ENCODE measurements around the gene TMEM213. TPM values are rescaled to one million over a fixed set of nuclear protein-coding genes. Genes with fewer than 3 reads are reported as not detected.

Gene TMEM213
- total and polyA plus RNA-seq, 10 of the 15 experiments (the other 5 are each of a cell fraction or from before 2014, with no cell fraction given) = not detected

DNA sequence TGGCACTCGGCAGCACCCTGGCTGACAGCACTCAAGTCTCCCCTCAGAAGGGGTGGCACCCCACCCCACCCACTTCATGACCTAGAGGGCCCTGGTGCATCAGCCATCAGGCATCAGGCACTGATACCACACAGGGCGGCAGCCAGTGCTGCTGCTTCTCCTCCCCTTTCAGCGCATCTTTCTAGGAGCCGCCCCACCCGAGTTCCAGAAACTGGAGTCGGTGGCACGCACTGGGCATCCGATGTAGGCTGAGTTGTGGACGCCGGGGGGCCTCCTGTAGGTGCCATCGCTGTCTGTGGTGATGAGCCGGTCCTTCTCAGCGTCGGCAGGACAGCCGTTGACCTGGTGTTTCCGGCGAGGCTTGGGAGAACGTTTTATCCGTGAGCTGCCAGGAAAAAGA is 70.0 kb downstream of the TMEM213 start (continued):
- TF ChIP-seq, protein P1, sequence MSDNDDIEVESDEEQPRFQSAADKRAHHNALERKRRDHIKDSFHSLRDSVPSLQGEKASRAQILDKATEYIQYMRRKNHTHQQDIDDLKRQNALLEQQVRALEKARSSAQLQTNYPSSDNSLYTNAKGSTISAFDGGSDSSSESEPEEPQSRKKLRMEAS (IDR thresholded peaks at IDR 0.05; ENCODE audit: low read depth, low read length) = no peak
- TF ChIP-seq HCFC1 (IDR thresholded peaks at IDR 0.05; ENCODE audit: low read length) = no peak
- TF ChIP-seq CEBPB (IDR thresholded peaks at IDR 0.05; ENCODE audit: borderline replicate concordance in 1 of 2, low read depth in 2 of 2, low read length in 2 of 2) = no peak
- TF ChIP-seq POLR2AphosphoS5 (IDR thresholded peaks at IDR 0.05; ENCODE audit: low read length) = no peak
- no peak for TF ChIP-seq MYB (IDR thresholded peaks at IDR 0.05; ENCODE audit: borderline replicate concordance, low read depth, low read length)
- TF ChIP-seq, protein P2, sequence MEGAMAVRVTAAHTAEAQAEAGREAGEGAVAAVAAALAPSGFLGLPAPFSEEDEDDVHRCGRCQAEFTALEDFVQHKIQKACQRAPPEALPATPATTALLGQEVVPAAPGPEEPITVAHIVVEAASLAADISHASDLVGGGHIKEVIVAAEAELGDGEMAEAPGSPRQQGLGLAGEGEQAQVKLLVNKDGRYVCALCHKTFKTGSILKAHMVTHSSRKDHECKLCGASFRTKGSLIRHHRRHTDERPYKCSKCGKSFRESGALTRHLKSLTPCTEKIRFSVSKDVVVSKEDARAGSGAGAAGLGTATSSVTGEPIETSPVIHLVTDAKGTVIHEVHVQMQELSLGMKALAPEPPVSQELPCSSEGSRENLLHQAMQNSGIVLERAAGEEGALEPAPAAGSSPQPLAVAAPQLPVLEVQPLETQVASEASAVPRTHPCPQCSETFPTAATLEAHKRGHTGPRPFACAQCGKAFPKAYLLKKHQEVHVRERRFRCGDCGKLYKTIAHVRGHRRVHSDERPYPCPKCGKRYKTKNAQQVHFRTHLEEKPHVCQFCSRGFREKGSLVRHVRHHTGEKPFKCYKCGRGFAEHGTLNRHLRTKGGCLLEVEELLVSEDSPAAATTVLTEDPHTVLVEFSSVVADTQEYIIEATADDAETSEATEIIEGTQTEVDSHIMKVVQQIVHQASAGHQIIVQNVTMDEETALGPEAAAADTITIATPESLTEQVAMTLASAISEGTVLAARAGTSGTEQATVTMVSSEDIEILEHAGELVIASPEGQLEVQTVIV (IDR thresholded peaks at IDR 0.05; ENCODE audit: borderline replicate concordance, partially characterized antibody) = no peak
- TF ChIP-seq, protein P3, sequence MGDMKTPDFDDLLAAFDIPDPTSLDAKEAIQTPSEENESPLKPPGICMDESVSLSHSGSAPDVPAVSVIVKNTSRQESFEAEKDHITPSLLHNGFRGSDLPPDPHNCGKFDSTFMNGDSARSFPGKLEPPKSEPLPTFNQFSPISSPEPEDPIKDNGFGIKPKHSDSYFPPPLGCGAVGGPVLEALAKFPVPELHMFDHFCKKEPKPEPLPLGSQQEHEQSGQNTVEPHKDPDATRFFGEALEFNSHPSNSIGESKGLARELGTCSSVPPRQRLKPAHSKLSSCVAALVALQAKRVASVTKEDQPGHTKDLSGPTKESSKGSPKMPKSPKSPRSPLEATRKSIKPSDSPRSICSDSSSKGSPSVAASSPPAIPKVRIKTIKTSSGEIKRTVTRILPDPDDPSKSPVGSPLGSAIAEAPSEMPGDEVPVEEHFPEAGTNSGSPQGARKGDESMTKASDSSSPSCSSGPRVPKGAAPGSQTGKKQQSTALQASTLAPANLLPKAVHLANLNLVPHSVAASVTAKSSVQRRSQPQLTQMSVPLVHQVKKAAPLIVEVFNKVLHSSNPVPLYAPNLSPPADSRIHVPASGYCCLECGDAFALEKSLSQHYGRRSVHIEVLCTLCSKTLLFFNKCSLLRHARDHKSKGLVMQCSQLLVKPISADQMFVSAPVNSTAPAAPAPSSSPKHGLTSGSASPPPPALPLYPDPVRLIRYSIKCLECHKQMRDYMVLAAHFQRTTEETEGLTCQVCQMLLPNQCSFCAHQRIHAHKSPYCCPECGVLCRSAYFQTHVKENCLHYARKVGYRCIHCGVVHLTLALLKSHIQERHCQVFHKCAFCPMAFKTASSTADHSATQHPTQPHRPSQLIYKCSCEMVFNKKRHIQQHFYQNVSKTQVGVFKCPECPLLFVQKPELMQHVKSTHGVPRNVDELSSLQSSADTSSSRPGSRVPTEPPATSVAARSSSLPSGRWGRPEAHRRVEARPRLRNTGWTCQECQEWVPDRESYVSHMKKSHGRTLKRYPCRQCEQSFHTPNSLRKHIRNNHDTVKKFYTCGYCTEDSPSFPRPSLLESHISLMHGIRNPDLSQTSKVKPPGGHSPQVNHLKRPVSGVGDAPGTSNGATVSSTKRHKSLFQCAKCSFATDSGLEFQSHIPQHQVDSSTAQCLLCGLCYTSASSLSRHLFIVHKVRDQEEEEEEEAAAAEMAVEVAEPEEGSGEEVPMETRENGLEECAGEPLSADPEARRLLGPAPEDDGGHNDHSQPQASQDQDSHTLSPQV (IDR thresholded peaks at IDR 0.05) = no peak
- TF ChIP-seq MYC (IDR thresholded peaks at IDR 0.05; ENCODE audit: insufficient read depth, insufficient read length, insufficient replicate concordance, low read length, severe bottlenecking) = no peak
- no peak for TF ChIP-seq MEF2A (IDR thresholded peaks at IDR 0.05; ENCODE audit: insufficient read depth, low read depth, low read length)
- no peak for TF ChIP-seq WRNIP1 (IDR thresholded peaks at IDR 0.05; ENCODE audit: borderline replicate concordance, low read depth, low read length)
